Neutrophil (primary cell): ENCODE results near the gene SKIC8.
"Not testable (repeated sequence)": the region's sequence is repeated elsewhere in the genome, so short reads cannot be mapped to it uniquely, and the experiment has no call there.

Source experiments
- H3K27ac ChIP-seq: fragments of 200-600 bp; sonication (generic); 2 replicates; pipeline ENCODE4 v1.5.1; 2016; ENCODE audit warnings: mild to moderate bottlenecking, moderate library complexity
- H3K27me3 ChIP-seq: fragments of 200-600 bp; sonication (generic); 2 replicates; pipeline ENCODE4 v1.6.0; 2016; ENCODE audit warnings: mild to moderate bottlenecking
- H3K36me3 ChIP-seq: fragments of 200-600 bp; sonication (generic); 2 replicates; pipeline ENCODE4 v1.5.1; 2017
- H3K4me1 ChIP-seq, 2 experiments: fragments of 200-600 bp in 1 of 2; sonication (generic) in 1 of 2; 1 replicate in 1 of 2; 2 replicates in 1 of 2; pipeline versions ENCODE4 v1.5.1 to v1.6.1; 2013 to 2016; ENCODE audit warnings: low read depth in 1 of 2, low read length in 1 of 2, mild to moderate bottlenecking in 1 of 2, moderate library complexity in 1 of 2; ENCODE audit not compliant: control insufficient read depth in 1 of 2, insufficient read depth in 1 of 2
- H3K4me3 ChIP-seq, 2 experiments: fragments of 200-600 bp in 1 of 2; sonication (generic) in 1 of 2; 1 replicate in 1 of 2; 2 replicates in 1 of 2; pipeline ENCODE4 v1.5.1; 2013 to 2016; ENCODE audit warnings: low read depth in 1 of 2, low read length in 1 of 2, mild to moderate bottlenecking in 1 of 2, moderate library complexity in 1 of 2
- H3K9me3 ChIP-seq: fragments of 200-600 bp; sonication (generic); 2 replicates; pipeline ENCODE4 v1.5.1; 2016
- TF ChIP-seq, protein P1 (sequence below): fragments of 200-600 bp; sonication (generic); IDR thresholded peaks from 2 replicates; pipeline ENCODE4 v1.5.1; 2016; ENCODE audit warnings: antibody characterized with exemption

SKIC8 gene

DNA sequence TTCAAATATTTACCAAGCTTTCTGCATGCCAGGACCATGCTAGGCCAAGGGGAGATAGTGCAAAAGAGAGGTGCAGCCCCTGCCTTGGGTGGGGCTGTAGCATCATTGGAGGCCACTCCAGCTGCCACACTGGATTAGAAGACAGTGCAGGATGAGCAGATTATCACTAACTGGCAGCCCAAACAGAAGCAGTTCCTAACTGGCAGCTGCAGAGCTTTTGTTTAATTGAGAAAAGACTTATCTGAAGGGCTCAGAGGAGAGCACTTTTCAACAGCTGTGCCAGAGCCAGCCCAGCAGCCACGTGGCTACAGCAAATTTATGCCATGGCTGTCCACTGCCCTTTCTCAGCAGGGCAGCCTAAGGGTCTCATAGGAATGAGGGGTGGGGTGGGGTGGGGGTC is 51.5 kb downstream of the SKIC8 start:
- H3K4me1 ChIP-seq: no peaks in the 10 kb centered on the region
- no peaks in the 10 kb centered on the region for H3K9me3 ChIP-seq
- no peaks in the 10 kb centered on the region for H3K27me3 ChIP-seq
- H3K27ac ChIP-seq: no peak overlapping the region
- no peak overlapping the region for H3K4me3 ChIP-seq
- TF ChIP-seq, protein P1, sequence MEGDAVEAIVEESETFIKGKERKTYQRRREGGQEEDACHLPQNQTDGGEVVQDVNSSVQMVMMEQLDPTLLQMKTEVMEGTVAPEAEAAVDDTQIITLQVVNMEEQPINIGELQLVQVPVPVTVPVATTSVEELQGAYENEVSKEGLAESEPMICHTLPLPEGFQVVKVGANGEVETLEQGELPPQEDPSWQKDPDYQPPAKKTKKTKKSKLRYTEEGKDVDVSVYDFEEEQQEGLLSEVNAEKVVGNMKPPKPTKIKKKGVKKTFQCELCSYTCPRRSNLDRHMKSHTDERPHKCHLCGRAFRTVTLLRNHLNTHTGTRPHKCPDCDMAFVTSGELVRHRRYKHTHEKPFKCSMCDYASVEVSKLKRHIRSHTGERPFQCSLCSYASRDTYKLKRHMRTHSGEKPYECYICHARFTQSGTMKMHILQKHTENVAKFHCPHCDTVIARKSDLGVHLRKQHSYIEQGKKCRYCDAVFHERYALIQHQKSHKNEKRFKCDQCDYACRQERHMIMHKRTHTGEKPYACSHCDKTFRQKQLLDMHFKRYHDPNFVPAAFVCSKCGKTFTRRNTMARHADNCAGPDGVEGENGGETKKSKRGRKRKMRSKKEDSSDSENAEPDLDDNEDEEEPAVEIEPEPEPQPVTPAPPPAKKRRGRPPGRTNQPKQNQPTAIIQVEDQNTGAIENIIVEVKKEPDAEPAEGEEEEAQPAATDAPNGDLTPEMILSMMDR: no peak
- H3K36me3 ChIP-seq: no peaks in the 10 kb centered on the region

DNA sequence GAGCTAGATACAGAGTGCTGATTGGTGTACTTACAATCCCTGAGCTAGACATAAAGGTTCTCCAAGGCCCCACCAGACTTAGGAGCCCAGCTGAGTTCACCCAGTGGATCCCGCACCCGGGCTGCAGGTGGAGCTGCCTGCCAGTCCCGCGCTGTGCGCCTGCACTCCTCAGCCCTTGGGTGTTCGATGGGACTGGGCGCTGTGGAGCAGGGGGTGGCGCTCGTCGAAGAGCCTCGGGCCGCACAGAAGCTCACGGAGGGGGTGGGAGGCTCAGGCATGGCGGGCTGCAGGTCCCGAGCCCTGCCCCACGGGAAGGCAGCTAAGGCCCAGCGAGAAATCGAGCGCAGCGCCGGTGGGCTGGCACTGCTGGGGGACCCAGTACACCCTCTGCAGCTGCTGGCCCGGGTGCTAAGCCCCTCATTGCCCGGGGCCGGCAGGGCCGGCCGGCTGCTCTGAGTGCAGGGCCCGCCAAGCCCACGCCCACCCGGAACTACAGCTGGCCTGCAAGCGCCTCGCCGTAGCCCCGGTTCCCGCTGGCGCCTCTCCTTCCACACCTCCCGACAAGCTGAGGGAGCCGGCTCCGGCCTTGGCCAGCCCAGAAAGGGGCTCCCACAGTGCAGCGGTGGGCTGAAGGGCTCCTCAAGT is 53.3 kb downstream of the SKIC8 start:
- H3K27me3 ChIP-seq, H3K27ac ChIP-seq: not testable (repeated sequence)

DNA sequence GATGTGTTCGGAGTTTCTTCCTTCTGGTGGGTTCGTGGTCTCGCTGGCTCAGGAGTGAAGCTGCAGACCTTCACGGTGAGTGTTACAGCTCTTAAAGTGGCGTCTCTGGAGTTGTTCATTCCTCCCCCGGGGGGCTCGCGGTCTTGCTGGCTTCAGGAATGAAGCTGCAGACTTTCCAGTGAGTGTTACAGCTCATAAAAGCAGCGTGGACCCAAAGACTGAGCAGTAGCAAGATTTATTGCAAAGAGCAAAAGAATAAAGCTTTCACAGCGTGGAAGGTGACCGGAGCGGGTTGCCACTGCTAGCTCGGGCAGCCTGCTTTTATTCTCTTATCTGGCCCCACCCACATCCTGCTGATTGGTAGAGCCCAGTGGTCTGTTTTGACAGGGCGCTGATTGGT is 54.0 kb downstream of the SKIC8 start:
- H3K36me3 ChIP-seq, H3K4me3 ChIP-seq, H3K4me1 ChIP-seq, H3K27ac ChIP-seq, H3K9me3 ChIP-seq, H3K27me3 ChIP-seq: not testable (repeated sequence)

More for the DNA sequence above, 53.3 kb downstream of the SKIC8 start:
- not testable (repeated sequence) for H3K4me1 ChIP-seq, H3K4me3 ChIP-seq, H3K36me3 ChIP-seq, H3K9me3 ChIP-seq

DNA sequence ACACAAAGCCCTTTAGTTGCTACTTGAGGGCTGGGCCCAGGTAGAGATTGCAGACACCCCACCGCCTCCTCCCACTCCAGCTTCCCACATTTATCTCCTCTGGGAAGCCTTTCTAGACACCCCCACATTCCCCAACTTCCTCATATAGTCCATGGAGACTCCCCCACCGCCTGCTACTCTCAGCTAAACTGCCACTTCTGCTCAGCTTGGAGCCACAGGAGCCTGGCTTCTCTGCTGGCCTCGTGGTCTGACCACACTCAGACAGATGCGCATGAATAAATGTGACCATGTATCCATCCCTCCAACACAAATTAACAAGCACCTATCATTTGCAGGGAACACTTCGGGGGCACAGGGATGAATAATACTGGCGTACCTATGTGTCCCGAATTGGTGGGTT is 54.5 kb downstream of the SKIC8 start:
- TF ChIP-seq, protein P1: no peak
- no peak overlapping the region for H3K4me3 ChIP-seq
- H3K27me3 ChIP-seq: no peaks in the 10 kb centered on the region

DNA sequence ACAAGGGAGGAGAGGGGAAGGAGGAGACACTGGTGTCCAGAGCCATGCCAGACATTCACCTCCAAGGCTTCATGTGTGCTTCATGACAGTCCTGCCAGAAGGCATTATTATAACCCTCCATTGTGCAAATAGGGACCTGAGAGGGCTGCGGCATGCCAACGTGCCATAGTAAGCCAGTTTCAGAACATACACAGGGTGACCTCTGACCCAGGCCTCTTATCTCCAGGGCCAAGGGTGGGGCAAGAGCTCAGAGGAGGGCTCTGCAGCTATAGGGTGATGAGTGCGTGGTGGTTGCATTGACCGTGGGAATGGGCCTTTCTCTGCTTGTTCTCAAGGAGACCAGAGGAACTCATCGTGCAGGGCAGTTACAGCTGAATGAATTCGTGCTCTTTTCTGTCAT is 55.3 kb downstream of the SKIC8 start:
- Histone ChIP-seq H3K4me1 (no peaks in the 10 kb centered on the region), H3K9me3 (no peaks in the 10 kb centered on the region)
- TF ChIP-seq, protein P1: no peak

More for the DNA sequence above, 54.5 kb downstream of the SKIC8 start:
- H3K9me3 ChIP-seq: no peaks in the 10 kb centered on the region
- H3K36me3 ChIP-seq: no peaks in the 10 kb centered on the region
- no peaks in the 10 kb centered on the region for H3K4me1 ChIP-seq
- no peak overlapping the region for H3K27ac ChIP-seq

GRCh38 chr15:78243491-78243941 is 55.9 kb downstream of the SKIC8 start:
- no peak overlapping the region for H3K27ac ChIP-seq
- no peaks in the 10 kb centered on the region for H3K27me3 ChIP-seq
- no peaks in the 10 kb centered on the region for H3K9me3 ChIP-seq
- H3K36me3 ChIP-seq: no peaks in the 10 kb centered on the region
- H3K4me1 ChIP-seq: no peaks in the 10 kb centered on the region
- TF ChIP-seq, protein P1: no peak
- H3K4me3 ChIP-seq: no peak overlapping the region

More for the DNA sequence above, 55.3 kb downstream of the SKIC8 start:
- Histone ChIP-seq H3K4me3 (no peak overlapping the region), H3K36me3 (no peaks in the 10 kb centered on the region), H3K27me3 (no peaks in the 10 kb centered on the region), H3K27ac (no peak overlapping the region)

- H3K4me3 ChIP-seq: no peak overlapping the region
- TF ChIP-seq, protein P1: no peak
- H3K4me1 ChIP-seq: no peaks in the 10 kb centered on the region
- no peaks in the 10 kb centered on the region for H3K9me3 ChIP-seq
- H3K27ac ChIP-seq: no peak overlapping the region
- no peaks in the 10 kb centered on the region for H3K27me3 ChIP-seq
- H3K36me3 ChIP-seq: no peaks in the 10 kb centered on the region
Observed at GRCh38 chr15:78243058-78243457, 56.4 kb downstream of the SKIC8 start.
